ENCODE measurements around the gene GALNS. TPM values are rescaled to one million over a fixed set of nuclear protein-coding genes. Genes with fewer than 3 reads are reported as not detected.

Gene GALNS
- total and polyA plus RNA-seq, 4 donors = 9.3 to 44.1 (median 28.9) TPM

- peaks cover 0 to 2% of the 10 kb centered on the region in 2 donors for H3K36me3 ChIP-seq (ENCODE audit: control insufficient read depth in 1 of 2, insufficient read depth in 2 of 2, low read length in 1 of 2)
- H3K9me3 ChIP-seq (ENCODE audit: control insufficient read depth, low read length) = no peaks in the 10 kb centered on the region
- no peak overlapping the region for H3K27ac ChIP-seq (ENCODE audit: low read depth in 1 of 2, low read length in 2 of 2)
- no peaks in the 10 kb centered on the region for H3K4me1 ChIP-seq (ENCODE audit: control insufficient read depth in 1 of 2, insufficient read depth in 2 of 2, low read length in 2 of 2)
- WGBS, 2 donors = 78 to 85% methylated on average over 15 to 18 of the region's 18 CpGs
- no peaks in the 10 kb centered on the region for H3K27me3 ChIP-seq (ENCODE audit: control insufficient read depth in 1 of 2, insufficient read depth in 2 of 2, low read length in 1 of 2)
- ATAC-seq (ENCODE audit: low FRiP score) (no peak), DNase-seq (no peak)
- intact Hi-C loops (cut with DNase I) = no loop called here
- no peak overlapping the region for H3K4me3 ChIP-seq (ENCODE audit: low read length in 2 of 2)
Measured at GRCh38 chr16:88864521-88864920, 7.8 kb upstream of the GALNS start.

GRCh38 chr16:88864099-88864498 is 7.4 kb upstream of the GALNS start:
- Histone ChIP-seq H3K4me1 (ENCODE audit: control insufficient read depth in 1 of 2, insufficient read depth in 2 of 2, low read length in 2 of 2) (no peaks in the 10 kb centered on the region), H3K27me3 (ENCODE audit: control insufficient read depth in 1 of 2, insufficient read depth in 2 of 2, low read length in 1 of 2) (no peaks in the 10 kb centered on the region), H3K27ac (ENCODE audit: low read depth in 1 of 2, low read length in 2 of 2) (no peak overlapping the region), H3K36me3 (ENCODE audit: control insufficient read depth in 1 of 2, insufficient read depth in 2 of 2, low read length in 1 of 2) (peaks cover 0 to 2% of the 10 kb centered on the region in 2 donors), H3K9me3 (ENCODE audit: control insufficient read depth, low read length) (no peaks in the 10 kb centered on the region), H3K4me3 (ENCODE audit: low read length in 2 of 2) (no peak overlapping the region)
- 81 to 85% methylated on average over 15 of the region's 15 CpGs for WGBS, 2 donors
- intact Hi-C loops (cut with DNase I) = no loop called here
- DNase-seq = no peak
- ATAC-seq (ENCODE audit: low FRiP score) = no peak

- 71 to 79% methylated on average over 13 of the region's 13 CpGs for WGBS, 2 donors
- no peak for DNase-seq
- Histone ChIP-seq H3K27ac (ENCODE audit: low read depth in 1 of 2, low read length in 2 of 2) (no peak overlapping the region), H3K4me1 (ENCODE audit: control insufficient read depth in 1 of 2, insufficient read depth in 2 of 2, low read length in 2 of 2) (no peaks in the 10 kb centered on the region), H3K36me3 (ENCODE audit: control insufficient read depth in 1 of 2, insufficient read depth in 2 of 2, low read length in 1 of 2) (peaks cover 0 to 2% of the 10 kb centered on the region in 2 donors), H3K4me3 (ENCODE audit: low read length in 2 of 2) (no peak overlapping the region), H3K9me3 (ENCODE audit: control insufficient read depth, low read length) (no peaks in the 10 kb centered on the region), H3K27me3 (ENCODE audit: control insufficient read depth in 1 of 2, insufficient read depth in 2 of 2, low read length in 1 of 2) (no peaks in the 10 kb centered on the region)
- intact Hi-C loops (cut with DNase I) = no loop called here
- ATAC-seq (ENCODE audit: low FRiP score) = no peak
Measured at GRCh38 chr16:88863426-88863825, 6.7 kb upstream of the GALNS start.

DNA sequence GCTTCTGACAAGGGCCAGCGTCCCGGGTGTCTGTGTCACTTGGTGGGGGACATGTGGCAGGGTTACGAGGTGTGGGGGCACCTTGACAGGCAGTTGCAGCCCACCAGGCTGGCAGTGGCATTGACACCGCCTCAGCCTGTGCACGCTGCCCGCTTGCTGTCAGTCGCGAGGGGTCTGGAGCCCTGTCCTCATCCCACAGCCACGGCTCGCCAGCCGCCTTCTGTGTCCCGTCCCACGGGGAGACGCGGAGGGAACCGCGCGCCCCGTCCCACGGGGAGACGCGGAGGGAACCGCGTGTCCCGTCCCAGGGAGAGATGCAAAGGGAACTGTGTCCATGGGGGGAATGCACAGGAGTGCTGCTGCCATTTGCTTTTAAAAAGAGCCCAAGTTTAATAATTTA is 6.2 kb upstream of the GALNS start:
- ATAC-seq (ENCODE audit: low FRiP score) (no peak), DNase-seq (no peak)
- Histone ChIP-seq H3K36me3 (ENCODE audit: control insufficient read depth in 1 of 2, insufficient read depth in 2 of 2, low read length in 1 of 2) (peaks cover 0 to 2% of the 10 kb centered on the region in 2 donors), H3K4me3 (ENCODE audit: low read length in 2 of 2) (no peak overlapping the region), H3K27me3 (ENCODE audit: control insufficient read depth in 1 of 2, insufficient read depth in 2 of 2, low read length in 1 of 2) (no peaks in the 10 kb centered on the region), H3K9me3 (ENCODE audit: control insufficient read depth, low read length) (no peaks in the 10 kb centered on the region), H3K27ac (ENCODE audit: low read depth in 1 of 2, low read length in 2 of 2) (no peak overlapping the region), H3K4me1 (ENCODE audit: control insufficient read depth in 1 of 2, insufficient read depth in 2 of 2, low read length in 2 of 2) (no peaks in the 10 kb centered on the region)
- intact Hi-C loops (cut with DNase I) = no loop called here
- 92 to 93% methylated on average over 25 of the region's 25 CpGs for WGBS, 2 donors

GRCh38 chr16:88861359-88861758 is 4.6 kb upstream of the GALNS start:
- intact Hi-C loops (cut with DNase I) = no loop called here
- Histone ChIP-seq H3K9me3 (ENCODE audit: control insufficient read depth, low read length) (no peaks in the 10 kb centered on the region), H3K4me1 (ENCODE audit: control insufficient read depth in 1 of 2, insufficient read depth in 2 of 2, low read length in 2 of 2) (no peaks in the 10 kb centered on the region), H3K27ac (ENCODE audit: low read depth in 1 of 2, low read length in 2 of 2) (no peak overlapping the region), H3K27me3 (ENCODE audit: control insufficient read depth in 1 of 2, insufficient read depth in 2 of 2, low read length in 1 of 2) (no peaks in the 10 kb centered on the region), H3K36me3 (ENCODE audit: control insufficient read depth in 1 of 2, insufficient read depth in 2 of 2, low read length in 1 of 2) (peaks cover 0 to 2% of the 10 kb centered on the region in 2 donors), H3K4me3 (ENCODE audit: low read length in 2 of 2) (no peak overlapping the region)
- DNase-seq (no peak), ATAC-seq (ENCODE audit: low FRiP score) (no peak)
- WGBS, 2 donors = 91 to 93% methylated on average over 19 of the region's 19 CpGs

- Histone ChIP-seq H3K36me3 (ENCODE audit: control insufficient read depth in 1 of 2, insufficient read depth in 2 of 2, low read length in 1 of 2) (peaks cover 0 to 2% of the 10 kb centered on the region in 2 donors), H3K27me3 (ENCODE audit: control insufficient read depth in 1 of 2, insufficient read depth in 2 of 2, low read length in 1 of 2) (no peaks in the 10 kb centered on the region), H3K27ac (ENCODE audit: low read depth in 1 of 2, low read length in 2 of 2) (no peak overlapping the region), H3K9me3 (ENCODE audit: control insufficient read depth, low read length) (no peaks in the 10 kb centered on the region), H3K4me1 (ENCODE audit: control insufficient read depth in 1 of 2, insufficient read depth in 2 of 2, low read length in 2 of 2) (no peaks in the 10 kb centered on the region), H3K4me3 (ENCODE audit: low read length in 2 of 2) (no peak overlapping the region)
- 90 to 92% methylated on average over 20 of the region's 20 CpGs for WGBS, 2 donors
- DNase-seq (no peak), ATAC-seq (ENCODE audit: low FRiP score) (no peak)
- intact Hi-C loops (cut with DNase I) = loop anchor here (5.0 kb wide), 2 partner anchors 47 to 122 kb away; partner anchors contain the start of gene APRT (in 1 of the 2)
Measured at GRCh38 chr16:88859381-88860091, 2.8 kb upstream of the GALNS start.

DNA sequence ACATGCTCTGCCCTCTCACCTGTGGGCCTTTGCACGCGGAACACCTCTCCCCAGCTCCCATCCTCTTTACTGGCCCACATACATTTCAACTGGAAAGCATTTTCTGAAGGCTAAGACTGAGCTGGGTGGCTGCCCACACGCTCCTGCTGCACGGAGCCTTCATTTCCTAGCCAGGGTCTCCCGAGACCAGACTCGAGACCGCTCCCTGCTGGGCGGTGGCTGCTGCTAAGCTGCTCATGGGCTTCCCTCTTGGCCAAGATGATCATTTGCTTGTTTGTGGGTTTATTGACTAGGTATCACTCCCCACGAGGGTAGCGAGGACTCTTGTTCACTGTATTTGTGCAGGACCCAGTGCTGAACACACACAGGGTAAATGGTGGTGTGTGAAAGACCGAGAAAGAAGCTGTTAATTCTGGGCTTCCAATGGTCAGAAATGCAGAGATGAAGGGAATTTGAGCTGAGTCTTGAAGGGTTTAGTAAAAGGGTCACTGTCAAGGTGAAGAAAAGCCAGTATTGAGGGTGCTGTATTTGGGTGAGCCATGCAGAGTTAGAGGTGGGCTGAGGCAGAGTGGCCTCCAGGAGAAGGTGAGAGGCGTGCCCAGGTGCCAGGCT is 1.1 kb upstream of the GALNS start:
- ATAC-seq (ENCODE audit: low FRiP score) (peak; percentile 72), DNase-seq (peak; percentile 87 to 90)
- Histone ChIP-seq H3K4me3 (ENCODE audit: low read length in 2 of 2) (peak overlapping the region; percentile 20 to 76), H3K9me3 (ENCODE audit: control insufficient read depth, low read length) (no peaks in the 10 kb centered on the region), H3K27ac (ENCODE audit: low read depth in 1 of 2, low read length in 2 of 2) (no peak overlapping the region), H3K36me3 (ENCODE audit: control insufficient read depth in 1 of 2, insufficient read depth in 2 of 2, low read length in 1 of 2) (no peaks in the 10 kb centered on the region), H3K27me3 (ENCODE audit: control insufficient read depth in 1 of 2, insufficient read depth in 2 of 2, low read length in 1 of 2) (no peaks in the 10 kb centered on the region), H3K4me1 (ENCODE audit: control insufficient read depth in 1 of 2, insufficient read depth in 2 of 2, low read length in 2 of 2) (no peaks in the 10 kb centered on the region)
- intact Hi-C loops (cut with DNase I) = loop anchor here (1.0 to 5.0 kb wide), 3 partner anchors 46 to 121 kb away; partner anchors contain the start of gene APRT (in 1 of the 2)
- WGBS, 2 donors = 17% methylated on average over 12 of the region's 12 CpGs

- H3K9me3 ChIP-seq (ENCODE audit: control insufficient read depth, low read length) = no peaks in the 10 kb centered on the region
- no peaks in the 10 kb centered on the region for H3K27me3 ChIP-seq (ENCODE audit: control insufficient read depth in 1 of 2, insufficient read depth in 2 of 2, low read length in 1 of 2)
- no peaks in the 10 kb centered on the region for H3K36me3 ChIP-seq (ENCODE audit: control insufficient read depth in 1 of 2, insufficient read depth in 2 of 2, low read length in 1 of 2)
- peak in 1 of 2 donors; percentile 84 for DNase-seq
- no peaks in the 10 kb centered on the region for H3K4me1 ChIP-seq (ENCODE audit: control insufficient read depth in 1 of 2, insufficient read depth in 2 of 2, low read length in 2 of 2)
- 10 to 21% methylated on average over 18 to 50 of the region's 53 CpGs for WGBS, 2 donors
- intact Hi-C loops (cut with DNase I) = loop anchor here (5.0 kb wide), 2 partner anchors 44 to 119 kb away; partner anchors contain the start of gene APRT (in 1 of the 2)
- ATAC-seq (ENCODE audit: low FRiP score) = no peak
- no peak overlapping the region for H3K27ac ChIP-seq (ENCODE audit: low read depth in 1 of 2, low read length in 2 of 2)
- H3K4me3 ChIP-seq (ENCODE audit: low read length in 2 of 2) = peak overlapping the region; percentile 22 to 52
Measured at GRCh38 chr16:88856122-88856827, 472 bp downstream of the GALNS start.
